ENCODE measurements around the gene CNN2.

Gene CNN2

GRCh38 chr19:1082165-1082927, 55.9 kb downstream of the CNN2 start:
- TF ChIP-seq CTCF (IDR thresholded peaks at IDR 0.05; ENCODE audit: unreplicated experiment in 3 of 3) = no peak
- H3K4me1 Mint-ChIP-seq = peaks cover 6% of the 10 kb centered on the region
- no peaks in the 10 kb centered on the region for H3K9me3 Mint-ChIP-seq
- peaks cover 3% of the 10 kb centered on the region for H3K36me3 Mint-ChIP-seq (ENCODE audit: low read depth)
- peak overlapping the region; percentile 62 to 79 (median 75) for H3K4me3 Mint-ChIP-seq
- H3K27ac Mint-ChIP-seq = no peak overlapping the region
- no peaks in the 10 kb centered on the region for H3K27me3 Mint-ChIP-seq (ENCODE audit: low read depth)

- Mint-ChIP-seq H3K4me3 (peak overlapping the region in 1 of 3 experiments; percentile 61), H3K9me3 (no peaks in the 10 kb centered on the region), H3K36me3 (ENCODE audit: low read depth) (peaks cover 9% of the 10 kb centered on the region), H3K27ac (no peak overlapping the region), H3K4me1 (peaks cover 11% of the 10 kb centered on the region), H3K27me3 (ENCODE audit: low read depth) (no peaks in the 10 kb centered on the region)
- TF ChIP-seq CTCF (IDR thresholded peaks at IDR 0.05; ENCODE audit: unreplicated experiment in 3 of 3) = no peak
Measured at GRCh38 chr19:1082928-1083816, 56.8 kb downstream of the CNN2 start.

- no peak for TF ChIP-seq CTCF (IDR thresholded peaks at IDR 0.05; ENCODE audit: unreplicated experiment in 3 of 3)
- H3K27me3 Mint-ChIP-seq (ENCODE audit: low read depth) = no peaks in the 10 kb centered on the region
- peaks cover 9% of the 10 kb centered on the region for H3K36me3 Mint-ChIP-seq (ENCODE audit: low read depth)
- peaks cover 11% of the 10 kb centered on the region for H3K4me1 Mint-ChIP-seq
- peak overlapping the region in 1 of 3 experiments; percentile 40 for H3K27ac Mint-ChIP-seq
- H3K9me3 Mint-ChIP-seq = no peaks in the 10 kb centered on the region
- peak overlapping the region; percentile 42 to 66 (median 61) for H3K4me3 Mint-ChIP-seq
Measured at GRCh38 chr19:1084024-1084868, 57.8 kb downstream of the CNN2 start.

GRCh38 chr19:1085053-1085658, 58.7 kb downstream of the CNN2 start:
- peaks cover 11% of the 10 kb centered on the region for H3K4me1 Mint-ChIP-seq
- H3K4me3 Mint-ChIP-seq = peak overlapping the region in 1 of 3 experiments; percentile 32
- TF ChIP-seq CTCF (IDR thresholded peaks at IDR 0.05; ENCODE audit: unreplicated experiment in 3 of 3) = no peak
- no peaks in the 10 kb centered on the region for H3K9me3 Mint-ChIP-seq
- no peaks in the 10 kb centered on the region for H3K27me3 Mint-ChIP-seq (ENCODE audit: low read depth)
- H3K27ac Mint-ChIP-seq = peak overlapping the region in 1 of 3 experiments; percentile 15
- H3K36me3 Mint-ChIP-seq (ENCODE audit: low read depth) = peaks cover 9% of the 10 kb centered on the region

- TF ChIP-seq CTCF (IDR thresholded peaks at IDR 0.05; ENCODE audit: unreplicated experiment in 3 of 3) = no peak
- H3K4me1 Mint-ChIP-seq = peaks cover 11% of the 10 kb centered on the region
Measured at GRCh38 chr19:1085676-1086442, 59.5 kb downstream of the CNN2 start.

More at GRCh38 chr19:1085676-1086442, 59.5 kb downstream of the CNN2 start:
- Mint-ChIP-seq H3K4me3 (no peak overlapping the region), H3K27me3 (ENCODE audit: low read depth) (no peaks in the 10 kb centered on the region), H3K9me3 (no peaks in the 10 kb centered on the region), H3K27ac (no peak overlapping the region), H3K36me3 (ENCODE audit: low read depth) (peaks cover 9% of the 10 kb centered on the region)
